Activated naive CD8-positive, alpha-beta T cell treated with anti-CD3 and anti-CD28 coated beads, Interleukin-2, amount 50 U/mL, for 24 hours (primary cell): ENCODE results near the gene ZHX3.

Source experiments
- ATAC-seq: fragments of 150-1000 bp; cut with Tn5 transposase; one replicate; pipeline ENCODE4 v1.10.0; 2021
- DNase-seq: peaks from one replicate; pipeline ENCODE4 v3.0.0; 2021
- H3K27ac Mint-ChIP-seq: one replicate; pipeline ENCODE4 v1.8.0; 2021; ENCODE audit warnings: mild to moderate bottlenecking, mixed read lengths
- H3K27me3 Mint-ChIP-seq: one replicate; pipeline ENCODE4 v1.8.0; 2021; ENCODE audit warnings: mixed read lengths
- H3K36me3 Mint-ChIP-seq: one replicate; pipeline ENCODE4 v1.8.0; 2021; ENCODE audit warnings: low read depth, mixed read lengths
- H3K4me1 Mint-ChIP-seq: one replicate; pipeline ENCODE4 v1.8.0; 2021; ENCODE audit warnings: mixed read lengths
- H3K4me3 Mint-ChIP-seq: one replicate; pipeline ENCODE4 v1.8.0; 2021; ENCODE audit warnings: mild to moderate bottlenecking, moderate library complexity, mixed read lengths
- H3K9me3 Mint-ChIP-seq: one replicate; pipeline ENCODE4 v1.8.0; 2021; ENCODE audit warnings: mixed read lengths

ZHX3 gene

DNA sequence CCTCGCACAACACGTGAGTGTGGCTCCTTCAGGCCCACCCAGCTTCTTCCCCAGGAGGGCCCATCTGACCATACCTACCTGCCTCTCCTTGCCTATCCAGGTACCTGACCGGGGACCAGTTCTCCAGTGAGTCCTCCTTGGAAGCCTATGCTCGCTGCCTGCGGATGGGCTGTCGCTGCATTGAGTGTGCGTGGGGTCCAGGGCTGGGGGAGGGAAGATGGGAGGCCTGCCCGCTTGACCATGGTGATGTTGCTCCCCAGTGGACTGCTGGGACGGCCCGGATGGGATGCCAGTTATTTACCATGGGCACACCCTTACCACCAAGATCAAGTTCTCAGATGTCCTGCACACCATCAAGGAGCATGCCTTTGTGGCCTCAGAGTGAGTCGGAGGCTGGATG is 153.7 kb downstream of the ZHX3 start:
- H3K9me3 Mint-ChIP-seq: no peaks in the 10 kb centered on the region
- H3K27ac Mint-ChIP-seq: peak overlapping the region; percentile 43
- DNase-seq: no peak
- H3K27me3 Mint-ChIP-seq: peaks cover 2% of the 10 kb centered on the region
- H3K4me3 Mint-ChIP-seq: no peak overlapping the region
- peaks cover 64% of the 10 kb centered on the region for H3K36me3 Mint-ChIP-seq
- peaks cover 55% of the 10 kb centered on the region for H3K4me1 Mint-ChIP-seq
- no peak for ATAC-seq

DNA sequence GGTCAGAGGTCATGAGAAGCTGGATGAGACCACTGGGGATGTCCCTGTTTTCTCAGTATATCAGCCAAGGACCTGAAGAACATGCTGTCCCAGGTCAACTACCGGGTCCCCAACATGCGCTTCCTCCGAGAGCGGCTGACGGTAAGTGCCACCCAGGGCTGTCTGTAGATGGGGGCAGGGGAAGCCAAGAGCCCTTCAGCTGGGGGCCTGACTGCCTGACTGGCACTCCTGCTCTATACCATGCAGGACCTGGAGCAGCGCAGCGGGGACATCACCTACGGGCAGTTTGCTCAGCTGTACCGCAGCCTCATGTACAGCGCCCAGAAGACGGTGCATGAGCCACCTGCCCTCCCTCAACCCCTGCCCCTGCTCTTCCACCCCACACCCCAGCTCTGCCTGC is 155.1 kb downstream of the ZHX3 start:
- Mint-ChIP-seq H3K9me3 (no peaks in the 10 kb centered on the region), H3K36me3 (peaks cover 68% of the 10 kb centered on the region), H3K4me1 (peaks cover 67% of the 10 kb centered on the region), H3K4me3 (no peak overlapping the region), H3K27ac (peak overlapping the region; percentile 83), H3K27me3 (peaks cover 2% of the 10 kb centered on the region)
- no peak for DNase-seq
- no peak for ATAC-seq

DNA sequence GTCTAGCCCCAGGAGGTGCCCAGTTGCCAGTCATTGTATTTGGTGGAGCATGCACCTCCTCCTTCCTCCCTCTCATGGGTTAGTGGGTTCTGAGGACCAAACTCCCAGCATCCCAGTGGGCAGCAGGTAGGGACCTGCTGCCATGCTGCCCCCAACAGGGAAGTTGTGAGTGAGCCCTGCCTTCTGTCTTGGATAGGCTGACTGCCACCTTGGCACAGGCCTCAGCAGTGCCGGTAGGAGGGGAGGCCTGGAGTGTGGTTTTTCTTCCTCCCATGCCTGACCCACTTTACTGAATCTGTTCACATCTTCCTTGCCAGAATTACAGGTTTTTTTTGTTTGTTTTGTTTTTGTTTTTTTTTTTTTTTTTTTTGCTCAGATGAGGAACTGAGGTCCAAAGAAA is 155.6 kb downstream of the ZHX3 start:
- H3K36me3 Mint-ChIP-seq: peaks cover 62% of the 10 kb centered on the region
- peak overlapping the region; percentile 31 for H3K4me3 Mint-ChIP-seq
- H3K9me3 Mint-ChIP-seq: no peaks in the 10 kb centered on the region
- peaks cover 67% of the 10 kb centered on the region for H3K4me1 Mint-ChIP-seq
- peaks cover 2% of the 10 kb centered on the region for H3K27me3 Mint-ChIP-seq
- peak overlapping the region; percentile 83 for H3K27ac Mint-ChIP-seq
- DNase-seq (no peak), ATAC-seq (no peak)

DNA sequence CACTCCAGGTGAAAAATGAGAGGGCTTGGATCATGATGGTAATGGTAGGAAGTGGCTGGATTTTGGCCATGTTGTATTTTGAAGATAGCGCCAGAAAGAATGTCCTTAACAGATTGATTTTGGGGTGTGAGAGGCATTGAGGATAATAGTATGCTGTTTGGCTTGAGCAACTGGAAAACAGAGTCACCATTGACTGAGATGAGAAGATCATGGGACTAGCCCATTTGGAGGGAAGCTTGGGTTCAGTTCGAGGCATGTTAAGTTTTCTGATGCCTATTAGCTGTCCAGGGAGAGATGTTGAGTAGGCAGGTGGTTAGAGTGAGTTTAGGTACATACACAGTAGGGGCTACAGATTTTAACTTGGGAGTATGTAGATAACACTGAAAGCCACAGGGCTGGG is 156.8 kb downstream of the ZHX3 start:
- H3K4me3 Mint-ChIP-seq: no peak overlapping the region
- DNase-seq (no peak), ATAC-seq (no peak)
- peak overlapping the region; percentile 67 for H3K27ac Mint-ChIP-seq
- peaks cover 53% of the 10 kb centered on the region for H3K36me3 Mint-ChIP-seq
- no peaks in the 10 kb centered on the region for H3K9me3 Mint-ChIP-seq
- peaks cover 71% of the 10 kb centered on the region for H3K4me1 Mint-ChIP-seq
- no peaks in the 10 kb centered on the region for H3K27me3 Mint-ChIP-seq

DNA sequence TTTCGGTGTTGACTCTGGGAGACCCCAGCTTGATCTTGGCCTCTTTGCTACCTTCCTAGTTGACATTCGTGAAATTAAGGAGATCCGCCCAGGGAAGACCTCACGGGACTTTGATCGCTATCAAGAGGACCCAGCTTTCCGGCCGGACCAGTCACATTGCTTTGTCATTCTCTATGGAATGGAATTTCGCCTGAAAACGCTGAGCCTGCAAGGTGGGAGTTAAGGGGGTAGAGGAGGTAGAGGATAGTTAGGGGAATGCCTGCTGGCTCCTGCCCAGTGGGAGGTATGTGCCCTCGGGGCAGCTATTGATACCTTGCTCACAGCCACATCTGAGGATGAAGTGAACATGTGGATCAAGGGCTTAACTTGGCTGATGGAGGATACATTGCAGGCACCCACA is 158.0 kb downstream of the ZHX3 start:
- Mint-ChIP-seq H3K27me3 (no peaks in the 10 kb centered on the region), H3K4me3 (no peak overlapping the region), H3K27ac (peak overlapping the region; percentile 94), H3K9me3 (no peaks in the 10 kb centered on the region), H3K36me3 (peaks cover 53% of the 10 kb centered on the region), H3K4me1 (peaks cover 83% of the 10 kb centered on the region)
- no peak for ATAC-seq
- no peak for DNase-seq

DNA sequence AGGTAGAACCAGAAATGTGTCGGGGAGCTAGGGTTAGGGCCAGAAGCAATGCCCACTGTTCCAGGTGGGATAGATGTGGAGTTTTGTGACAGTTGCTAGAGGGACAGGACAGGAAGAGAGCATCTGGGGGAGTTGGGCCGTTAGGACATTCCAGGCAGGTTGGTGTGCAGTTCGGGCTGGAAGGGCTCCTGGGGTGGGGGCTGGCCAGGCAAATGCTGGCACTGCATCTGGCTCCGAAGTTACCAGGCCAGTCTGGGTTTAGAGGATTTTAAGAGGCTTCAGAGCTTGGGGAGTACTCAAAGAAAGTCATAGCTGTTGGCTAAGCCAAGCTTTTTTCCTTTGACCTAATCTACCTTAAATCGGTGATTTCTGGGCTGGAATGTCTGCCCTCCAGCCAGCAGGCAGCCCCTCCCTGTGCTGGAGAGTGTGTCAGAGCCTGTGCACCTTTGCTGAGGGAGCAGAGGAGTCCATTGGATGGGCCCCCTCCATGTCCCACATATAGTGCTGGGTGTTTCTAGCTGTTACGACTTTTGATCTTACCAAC is 159.4 kb downstream of the ZHX3 start:
- Mint-ChIP-seq H3K9me3 (no peaks in the 10 kb centered on the region), H3K27me3 (no peaks in the 10 kb centered on the region), H3K27ac (peak overlapping the region; percentile 94), H3K4me3 (peak overlapping the region; percentile 75), H3K4me1 (peaks cover 91% of the 10 kb centered on the region), H3K36me3 (peaks cover 44% of the 10 kb centered on the region)
- DNase-seq (no peak), ATAC-seq (no peak)

DNA sequence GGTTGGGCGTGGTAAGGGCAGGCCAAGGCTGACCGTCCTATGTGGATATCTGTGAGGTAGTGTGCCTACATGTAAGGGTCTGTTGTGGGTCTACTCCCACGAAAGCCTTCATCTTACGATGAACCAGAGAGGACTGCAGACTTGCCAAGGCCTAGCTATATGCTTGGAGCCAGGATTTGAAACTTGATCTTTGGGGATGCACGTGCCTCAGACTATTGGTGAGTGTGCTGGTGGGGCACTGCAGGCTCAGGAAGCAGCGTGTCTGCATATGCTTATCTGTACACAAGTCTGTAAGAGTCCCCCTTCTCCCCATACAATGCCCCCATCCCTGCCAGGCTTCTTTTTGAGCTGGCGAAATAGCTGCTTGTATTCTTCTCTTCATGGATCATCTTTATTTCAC is 162.3 kb downstream of the ZHX3 start:
- Mint-ChIP-seq H3K4me1 (peaks cover 100% of the 10 kb centered on the region), H3K9me3 (no peaks in the 10 kb centered on the region), H3K27me3 (no peaks in the 10 kb centered on the region), H3K27ac (peak overlapping the region; percentile 94), H3K36me3 (peaks cover 35% of the 10 kb centered on the region), H3K4me3 (no peak overlapping the region)
- DNase-seq (no peak), ATAC-seq (no peak)

DNA sequence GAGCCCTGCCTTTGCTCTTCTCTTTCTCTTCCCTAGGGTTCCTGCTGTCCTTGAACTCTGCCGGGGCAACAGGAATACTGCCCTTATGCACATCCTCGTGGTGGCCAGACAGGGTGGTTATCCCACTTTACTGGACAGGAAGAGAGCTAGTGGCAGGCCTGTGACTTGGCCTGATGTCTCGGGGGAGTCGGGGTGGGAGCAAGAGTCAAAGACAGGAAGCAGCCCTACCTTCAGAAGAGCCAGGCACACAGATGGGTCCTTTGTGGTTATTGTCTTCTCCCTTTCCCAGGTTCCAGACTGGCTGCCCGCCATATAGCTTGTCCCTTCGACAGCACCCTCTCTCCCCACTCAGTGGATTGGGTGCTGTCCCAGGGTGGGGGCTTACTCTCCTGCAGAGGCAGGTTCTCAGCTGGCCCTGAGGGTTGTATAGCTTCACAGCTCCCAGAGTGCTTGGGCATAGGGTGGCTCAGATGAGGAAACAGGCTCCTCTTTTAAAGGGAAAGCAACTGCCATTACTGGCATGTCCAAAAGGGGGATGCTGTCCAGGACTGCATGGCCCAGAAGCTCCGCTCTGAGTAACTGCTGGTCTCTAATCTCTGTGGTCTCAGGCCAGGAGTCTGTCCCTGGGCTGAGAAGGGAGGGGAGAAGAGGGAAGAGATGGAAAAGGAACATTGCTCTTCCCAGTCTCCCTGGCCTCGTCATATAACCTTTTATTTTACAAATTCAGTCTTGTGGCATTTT is 162.9 kb downstream of the ZHX3 start:
- DNase-seq (no peak), ATAC-seq (no peak)
- Mint-ChIP-seq H3K27me3 (no peaks in the 10 kb centered on the region), H3K4me3 (no peak overlapping the region), H3K27ac (peak overlapping the region; percentile 94), H3K36me3 (peaks cover 30% of the 10 kb centered on the region), H3K4me1 (peaks cover 100% of the 10 kb centered on the region), H3K9me3 (no peaks in the 10 kb centered on the region)

DNA sequence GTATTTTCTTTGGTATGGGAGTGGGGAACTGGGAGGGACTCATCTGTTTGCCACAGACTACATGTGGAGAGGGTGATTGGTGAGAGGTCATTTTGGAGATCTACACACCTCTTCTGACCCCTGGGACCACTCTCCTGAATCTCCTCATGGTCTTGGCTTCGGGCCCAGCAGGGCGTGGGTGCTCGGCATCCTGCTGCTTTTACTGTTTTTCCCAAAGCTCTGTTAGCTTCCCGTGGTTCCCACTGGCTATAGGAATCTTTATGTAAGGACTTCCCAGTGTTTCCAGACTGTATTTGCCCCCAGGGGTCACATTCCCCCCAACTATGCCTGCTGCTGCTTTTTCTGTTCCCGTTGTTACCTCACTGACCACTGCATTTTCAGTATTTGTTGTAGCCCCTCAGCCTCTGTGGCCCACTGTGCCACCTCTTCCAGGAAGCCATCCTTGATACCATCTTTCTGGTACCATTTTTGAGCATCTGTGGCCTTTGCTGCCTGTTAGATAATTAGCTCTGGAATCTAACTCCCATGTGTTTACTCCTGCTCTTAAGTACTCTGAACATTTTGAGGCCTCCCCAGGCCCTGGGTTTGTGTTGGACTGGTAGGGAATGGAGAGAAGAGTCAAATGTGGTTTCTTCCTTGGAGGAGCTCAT is 165.3 kb downstream of the ZHX3 start:
- DNase-seq (no peak), ATAC-seq (no peak)
- H3K27ac Mint-ChIP-seq: peak overlapping the region; percentile 87
- H3K9me3 Mint-ChIP-seq: no peaks in the 10 kb centered on the region
- no peak overlapping the region for H3K4me3 Mint-ChIP-seq
- no peaks in the 10 kb centered on the region for H3K27me3 Mint-ChIP-seq
- H3K36me3 Mint-ChIP-seq: peaks cover 27% of the 10 kb centered on the region
- peaks cover 100% of the 10 kb centered on the region for H3K4me1 Mint-ChIP-seq

DNA sequence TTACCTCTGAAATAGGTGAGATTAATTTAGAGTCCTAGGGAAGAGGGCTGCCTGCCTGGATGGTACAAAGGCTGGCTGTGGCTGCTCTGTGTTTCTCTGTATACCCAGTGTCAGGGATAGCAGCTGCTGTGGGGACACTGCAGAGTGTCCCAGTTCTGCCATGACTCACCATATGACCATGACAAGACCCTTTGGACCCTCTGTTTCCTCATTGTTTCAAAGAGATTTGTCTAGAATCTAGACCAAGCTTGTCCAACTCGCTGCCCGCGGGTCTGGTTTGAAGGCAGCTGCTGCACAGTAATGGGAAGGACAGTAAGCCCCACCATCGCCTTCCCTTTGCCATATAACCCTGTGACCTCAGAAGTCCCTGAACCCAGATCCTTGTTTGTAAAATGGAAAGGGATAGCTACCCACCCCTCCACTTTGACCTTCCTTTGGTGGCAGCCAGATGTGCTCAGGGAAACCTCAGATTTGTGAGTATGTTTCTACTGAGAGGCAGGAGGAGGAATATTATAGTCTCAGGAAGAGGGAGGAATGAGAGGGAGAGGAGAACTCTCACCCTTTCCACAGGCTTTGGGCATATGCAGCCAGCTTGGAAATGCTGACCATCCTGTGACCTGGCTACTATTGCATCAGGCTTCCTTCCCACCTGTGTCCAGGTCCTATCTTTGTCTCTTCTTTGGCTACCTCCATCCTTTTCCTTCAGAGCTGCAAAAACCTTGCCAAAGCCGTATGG is 166.2 kb downstream of the ZHX3 start:
- Mint-ChIP-seq H3K4me1 (peaks cover 100% of the 10 kb centered on the region), H3K9me3 (no peaks in the 10 kb centered on the region), H3K27ac (peak overlapping the region; percentile 87), H3K4me3 (no peak overlapping the region), H3K27me3 (no peaks in the 10 kb centered on the region), H3K36me3 (peaks cover 33% of the 10 kb centered on the region)
- DNase-seq (no peak), ATAC-seq (no peak)

DNA sequence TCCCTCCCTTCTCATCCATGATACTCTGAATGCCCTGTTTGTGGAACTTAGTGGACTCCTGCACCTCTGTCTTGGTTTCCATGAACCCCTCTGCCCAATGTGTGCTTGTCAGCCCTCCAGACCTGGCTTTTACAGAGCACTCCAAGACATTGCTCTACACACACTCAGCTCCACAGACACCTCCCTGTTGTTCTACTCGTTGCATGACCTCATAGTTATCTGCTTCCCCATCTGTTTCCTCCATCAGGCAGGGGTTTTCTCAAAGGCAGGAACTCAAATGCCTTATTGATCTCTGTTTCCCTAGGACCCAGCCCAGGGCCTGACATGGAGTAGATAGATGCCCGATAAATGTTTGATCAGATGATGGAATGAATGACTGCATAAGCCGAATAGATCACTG is 166.9 kb downstream of the ZHX3 start:
- Mint-ChIP-seq H3K4me3 (peak overlapping the region; percentile 2), H3K9me3 (no peaks in the 10 kb centered on the region)
- no peak for DNase-seq

DNA sequence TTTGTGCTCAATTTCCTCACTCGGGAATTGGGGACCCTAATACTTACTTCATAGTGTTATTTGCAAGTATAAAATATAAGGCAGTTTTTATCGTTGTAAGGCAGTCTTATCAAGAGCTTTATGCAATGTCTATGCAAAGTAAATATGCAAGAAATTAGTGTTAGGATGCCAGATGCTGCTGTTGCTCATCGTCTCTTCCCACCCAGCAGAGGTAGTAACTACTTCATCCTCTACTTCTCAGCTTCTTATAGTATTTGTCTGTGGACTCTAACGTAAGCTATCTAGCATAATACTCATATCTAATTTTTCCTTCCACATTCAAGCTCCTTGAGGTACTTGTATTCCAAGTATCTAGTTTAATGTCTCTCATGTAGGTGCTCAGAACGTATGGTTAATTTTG is 168.6 kb downstream of the ZHX3 start:
- no peak for DNase-seq

More for the DNA sequence above, 166.9 kb downstream of the ZHX3 start:
- Mint-ChIP-seq H3K4me1 (peaks cover 100% of the 10 kb centered on the region), H3K27me3 (no peaks in the 10 kb centered on the region), H3K27ac (peak overlapping the region; percentile 87), H3K36me3 (peaks cover 32% of the 10 kb centered on the region)
- ATAC-seq: peak; percentile 56

DNA sequence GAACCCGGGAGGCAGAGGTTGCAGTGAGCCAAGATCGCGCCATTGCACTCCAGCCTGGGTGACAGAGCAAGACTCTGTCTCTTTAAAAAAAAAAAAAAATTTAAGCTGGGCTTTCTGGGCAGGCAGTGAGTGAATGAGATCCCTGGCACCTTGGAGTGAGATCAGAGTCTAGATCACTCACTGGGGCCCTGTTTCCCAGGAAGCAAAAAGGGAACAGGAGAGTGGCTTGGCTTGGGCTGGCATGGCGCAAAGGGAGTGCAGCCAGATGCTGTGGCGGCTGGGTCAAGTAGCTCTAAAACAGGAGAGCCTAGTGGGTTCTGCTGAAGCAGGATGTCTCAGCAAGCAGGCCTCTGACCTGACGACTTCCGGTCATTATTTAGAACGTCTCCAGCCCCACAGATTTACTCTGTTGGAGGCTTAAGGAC is 169.8 kb downstream of the ZHX3 start:
- Mint-ChIP-seq H3K27ac (peak overlapping the region; percentile 70), H3K36me3 (peaks cover 37% of the 10 kb centered on the region), H3K9me3 (no peaks in the 10 kb centered on the region), H3K27me3 (no peaks in the 10 kb centered on the region), H3K4me3 (no peak overlapping the region), H3K4me1 (peaks cover 100% of the 10 kb centered on the region)
- DNase-seq: no peak
- ATAC-seq: no peak

More for the DNA sequence above, 168.6 kb downstream of the ZHX3 start:
- Mint-ChIP-seq H3K4me3 (no peak overlapping the region), H3K9me3 (no peaks in the 10 kb centered on the region), H3K27ac (peak overlapping the region; percentile 70), H3K4me1 (peaks cover 100% of the 10 kb centered on the region), H3K27me3 (no peaks in the 10 kb centered on the region), H3K36me3 (peaks cover 39% of the 10 kb centered on the region)
- ATAC-seq: no peak

DNA sequence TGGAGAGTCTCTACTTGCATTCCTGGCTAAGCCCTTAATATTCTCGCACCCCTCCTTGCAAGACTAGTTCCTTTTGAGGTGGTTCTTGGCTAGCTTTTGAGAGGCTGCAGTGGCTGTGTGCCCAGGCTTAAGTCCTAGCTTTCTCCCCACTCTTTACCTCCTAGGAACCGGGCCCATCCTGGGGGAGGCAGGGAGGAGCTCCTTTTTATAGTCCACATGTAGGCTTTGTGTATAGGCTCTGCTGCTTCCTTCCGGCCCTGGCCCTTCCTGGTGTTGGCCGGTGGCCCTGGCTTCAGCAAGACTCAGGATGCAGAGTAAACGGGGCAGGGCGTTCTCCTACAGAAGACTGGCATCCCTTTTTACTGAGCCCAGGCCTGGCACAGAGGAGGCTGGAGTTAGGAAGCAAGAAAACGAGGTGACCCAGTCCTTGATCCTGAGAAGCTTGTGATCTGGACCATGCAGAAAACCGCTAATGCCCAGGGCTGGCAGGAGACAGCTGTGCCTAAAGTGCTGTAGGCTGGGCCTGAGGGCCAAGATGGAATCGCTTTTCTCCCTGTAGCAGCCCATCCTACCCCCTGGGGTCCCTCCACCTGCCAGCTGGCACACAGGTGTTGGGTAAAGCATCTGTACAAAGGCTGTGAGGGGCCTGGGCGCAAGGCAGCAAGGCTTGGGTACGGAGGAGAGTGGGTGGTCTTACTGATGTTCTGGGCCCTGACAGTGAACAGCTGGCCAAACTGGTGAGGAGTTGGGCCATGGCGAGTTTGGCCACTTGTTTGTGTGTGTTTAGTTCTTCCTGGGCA is 171.5 kb downstream of the ZHX3 start:
- DNase-seq: no peak

More for the DNA sequence above, 171.5 kb downstream of the ZHX3 start:
- Mint-ChIP-seq H3K27ac (peak overlapping the region; percentile 91), H3K36me3 (peaks cover 32% of the 10 kb centered on the region), H3K4me1 (peaks cover 100% of the 10 kb centered on the region), H3K9me3 (no peaks in the 10 kb centered on the region), H3K4me3 (peak overlapping the region; percentile 16), H3K27me3 (no peaks in the 10 kb centered on the region)
- no peak for ATAC-seq
